PC-9 (cell line): ENCODE measurements around the gene COL5A1. TPM values are rescaled to one million over a fixed set of nuclear protein-coding genes. Genes with fewer than 3 reads are reported as not detected.

Experiments
- BruUV-seq: library from RNA; stranded (reverse); fragments of 400-500 nt; replicated peaks from 2 replicates; lab custom pipeline; 2021; lab: Mats Ljungman, UMichigan
- CTCF ChIA-PET: fragments of 300-600 bp; sonication (Branson Sonifier 250); formaldehyde crosslinking; loops from one replicate; lab custom pipeline; 2022; ENCODE audit warnings: antibody characterized with exemption; lab: Charles Lee
- POLR2A ChIA-PET: fragments of 300-600 bp; sonication (Branson Sonifier 250); formaldehyde crosslinking; loops from one replicate; lab custom pipeline; 2022; ENCODE audit warnings: antibody characterized with exemption; ENCODE audit not compliant: unreplicated experiment; lab: Charles Lee
- DNase-seq, 2 experiments: peaks; one replicate each; pipeline versions ENCODE4 v3.0.0 to v3.0.0-alpha.2; 2015 to 2022; ENCODE audit warnings: mixed read lengths in 1 of 2
- H2AFZ ChIP-seq: fragments of 200-600 bp; sonication (generic); 2 replicates; pipeline ENCODE4 v1.8.1; 2017; ENCODE audit warnings: antibody characterized with exemption
- H3F3A ChIP-seq: fragments of 200-600 bp; sonication (generic); 2 replicates; pipeline ENCODE4 v1.8.1; 2017; ENCODE audit warnings: antibody characterized with exemption, mild to moderate bottlenecking, low read depth; ENCODE audit not compliant: insufficient read depth
- H3K27ac ChIP-seq: fragments of 200-600 bp; sonication (generic); 2 replicates; pipeline ENCODE4 v1.6.1; 2016; ENCODE audit warnings: mixed run types
- H3K27me3 ChIP-seq: fragments of 200-600 bp; sonication (generic); 2 replicates; pipeline ENCODE4 v1.6.1; 2016; ENCODE audit warnings: low read depth, mixed run types; ENCODE audit not compliant: insufficient read depth
- H3K36me3 ChIP-seq: fragments of 200-600 bp; sonication (generic); 2 replicates; pipeline ENCODE4 v1.6.1; 2016; ENCODE audit warnings: low read depth, mixed run types
- H3K4me1 ChIP-seq: fragments of 200-600 bp; sonication (generic); replicated peaks from 2 replicates; pipeline ENCODE4 v1.6.1; 2016; ENCODE audit warnings: mixed run types; ENCODE audit not compliant: insufficient read depth
- H3K4me2 ChIP-seq: fragments of 200-600 bp; sonication (generic); 2 replicates; pipeline ENCODE4 v1.6.1; 2017; ENCODE audit warnings: mixed run types
- H3K4me3 ChIP-seq: fragments of 200-600 bp; sonication (generic); 2 replicates; pipeline ENCODE4 v1.6.1; 2016; ENCODE audit warnings: mixed run types
- H3K79me2 ChIP-seq: fragments of 200-600 bp; sonication (generic); 2 replicates; pipeline ENCODE4 v1.6.1; 2017; ENCODE audit warnings: low read depth, mixed run types
- H3K9me2 ChIP-seq: fragments of 200-600 bp; sonication (generic); 2 replicates; pipeline ENCODE4 v1.8.1; 2017; ENCODE audit warnings: mild to moderate bottlenecking; ENCODE audit not compliant: insufficient read depth
- H3K9me3 ChIP-seq: fragments of 200-600 bp; sonication (generic); 2 replicates; pipeline ENCODE4 v1.8.1; 2016; ENCODE audit warnings: low read depth; ENCODE audit not compliant: insufficient read depth
- H4K20me1 ChIP-seq: fragments of 200-600 bp; sonication (generic); 2 replicates; pipeline ENCODE4 v1.8.1; 2017; ENCODE audit not compliant: insufficient read depth
- CTCF ChIP-seq: fragments of 200-600 bp; sonication (generic); conservative IDR thresholded peaks from 2 replicates; pipeline ENCODE4 v1.6.1; 2017; ENCODE audit warnings: mixed run types, antibody characterized with exemption, mild to moderate bottlenecking, moderate library complexity
- EZH2 ChIP-seq: fragments of 200-600 bp; sonication (generic); IDR thresholded peaks from 2 replicates; pipeline ENCODE4 v1.8.0; 2017; ENCODE audit warnings: antibody characterized with exemption, low read depth
- intact Hi-C: fragments of 100-400 bp; cut with micrococcal nuclease; formaldehyde crosslinking; loops from one replicate; pipeline ENCODE4 v1.10.0; 2022; ENCODE audit not compliant: unreplicated experiment
- total RNA-seq: library from RNA; stranded (reverse); gene quantifications from 2 replicates; pipeline ENCODE4 v1.2.3, GENCODE V29; 2021

Gene COL5A1
- total RNA-seq, 1 experiment from 2014 or later = 15.2 TPM

DNA sequence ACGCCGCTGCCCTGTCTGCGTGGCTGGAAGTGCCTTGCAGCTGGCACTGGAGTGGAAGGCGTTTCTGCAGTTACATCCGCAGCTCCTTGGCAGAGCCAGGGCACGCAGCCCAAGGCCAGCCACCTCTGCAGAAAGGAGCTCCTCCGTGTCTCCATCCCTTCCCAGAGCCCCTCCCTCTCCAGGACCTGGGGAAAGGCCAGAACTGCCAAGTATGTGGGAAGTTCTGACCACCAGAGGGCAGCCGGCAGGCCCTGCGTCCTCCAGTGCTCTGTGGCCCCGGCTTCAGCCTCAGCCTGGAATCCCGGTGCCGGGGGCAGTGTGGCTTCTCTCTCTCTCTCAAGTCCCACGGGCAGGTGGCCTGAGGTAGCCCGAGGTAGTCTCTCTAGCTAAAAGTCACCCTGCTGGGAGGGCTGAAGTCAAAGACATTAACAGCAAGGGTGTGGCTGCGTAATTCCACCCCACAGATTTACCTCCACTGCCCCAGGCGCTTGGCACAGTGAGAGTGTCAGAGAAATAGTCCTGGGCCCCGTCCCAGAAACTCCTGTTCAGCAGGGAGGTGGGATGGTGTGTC is 137.3 kb downstream of the COL5A1 start:
- Histone ChIP-seq H3K4me1 (no peaks in the 10 kb centered on the region), H3K4me2 (no peak overlapping the region), H3K9me2 (no peaks in the 10 kb centered on the region), H2AFZ (no peak overlapping the region), H3K27me3 (peaks cover 99% of the 10 kb centered on the region), H3K36me3 (no peaks in the 10 kb centered on the region), H3K27ac (no peak overlapping the region), H3K79me2 (no peaks in the 10 kb centered on the region), H4K20me1 (no peaks in the 10 kb centered on the region; the same call in 1 of the 2 replicates), H3F3A (no peaks in the 10 kb centered on the region), H3K9me3 (no peaks in the 10 kb centered on the region), H3K4me3 (no peak overlapping the region)
- no peak for TF ChIP-seq EZH2
- TF ChIP-seq CTCF = peak; percentile 68
- intact Hi-C loops = no loop called here
- DNase-seq = peak; percentile 56 to 75
- ChIA-PET POLR2A (no interaction called here), CTCF (interaction anchor here (0.7 to 0.8 kb wide), 2 partner anchors 121 to 1558 kb away, joined by 3 read pairs; no protein-coding TSS in a partner anchor)
- no TSS peak for BruUV-seq

DNA sequence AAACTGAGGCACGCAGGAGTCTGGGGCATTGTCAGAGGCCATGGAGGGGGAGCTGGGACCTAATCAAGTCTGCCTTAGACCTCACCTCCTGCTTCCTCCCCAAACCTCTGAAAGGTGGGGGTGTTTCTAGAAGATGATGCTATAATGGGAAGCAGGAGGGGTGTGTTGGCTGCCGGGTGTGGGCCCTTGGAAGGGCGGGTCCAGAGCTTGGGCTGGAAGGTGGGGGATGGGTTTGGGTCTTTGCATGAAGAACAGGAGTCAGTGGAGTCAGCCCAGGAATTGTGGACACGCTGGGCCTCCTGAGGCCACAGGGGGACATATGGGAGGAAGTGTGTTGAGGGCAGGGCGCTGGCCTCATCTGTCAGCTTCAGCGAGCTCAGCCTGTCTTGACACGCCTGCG is 138.0 kb downstream of the COL5A1 start:
- Histone ChIP-seq H3K4me3 (no peak overlapping the region), H3K4me1 (no peaks in the 10 kb centered on the region), H4K20me1 (no peaks in the 10 kb centered on the region; the same call in 1 of the 2 replicates), H3K9me2 (no peaks in the 10 kb centered on the region), H3K9me3 (no peaks in the 10 kb centered on the region), H3K4me2 (no peak overlapping the region), H3K27ac (no peak overlapping the region), H3K27me3 (peaks cover 99% of the 10 kb centered on the region), H3F3A (no peaks in the 10 kb centered on the region), H3K79me2 (no peaks in the 10 kb centered on the region), H2AFZ (no peak overlapping the region), H3K36me3 (no peaks in the 10 kb centered on the region)
- intact Hi-C loops = no loop called here
- DNase-seq = no peak
- ChIA-PET POLR2A (no interaction called here), CTCF (interaction anchor here (0.7 kb wide), 1 partner anchor 1558 kb away, joined by 3 read pairs; no protein-coding TSS in a partner anchor)
- no TSS peak for BruUV-seq
- TF ChIP-seq CTCF (no peak), EZH2 (no peak)

- H4K20me1 ChIP-seq = no peaks in the 10 kb centered on the region; the same call in 1 of the 2 replicates
- ChIA-PET CTCF (no interaction called here), POLR2A (no interaction called here)
- peaks cover 99% of the 10 kb centered on the region for H3K27me3 ChIP-seq
- no TSS peak for BruUV-seq
- H3K79me2 ChIP-seq = no peaks in the 10 kb centered on the region
- H3K9me3 ChIP-seq = no peaks in the 10 kb centered on the region
- H3K27ac ChIP-seq = no peak overlapping the region
- H3F3A ChIP-seq = no peaks in the 10 kb centered on the region
- no peak for TF ChIP-seq EZH2
- TF ChIP-seq CTCF = no peak
- no peak overlapping the region for H3K4me2 ChIP-seq
- intact Hi-C loops = no loop called here
- no peaks in the 10 kb centered on the region for H3K36me3 ChIP-seq
- no peaks in the 10 kb centered on the region for H3K4me1 ChIP-seq
- H3K9me2 ChIP-seq = no peaks in the 10 kb centered on the region
- no peak overlapping the region for H3K4me3 ChIP-seq
- DNase-seq = no peak
- no peak overlapping the region for H2AFZ ChIP-seq
Measured at GRCh38 chr9:134781591-134782302, 140.1 kb downstream of the COL5A1 start.
